H1 (cell line): ENCODE results near the gene NAV2. TPM values are rescaled to one million over a fixed set of nuclear protein-coding genes. Genes with fewer than 3 reads are reported as not detected.
A peak's percentile ranks its signal among the peaks of the same experiment; 100 is the strongest.

ENCODE experiments used
- CTCF ChIA-PET: fragments of 300-600 bp; sonication (Branson Sonifier 250); formaldehyde crosslinking; loops from one replicate; lab custom pipeline; 2021; ENCODE audit not compliant: partially characterized antibody; lab: Charles Lee
- POLR2A ChIA-PET: fragments of 300-600 bp; sonication (Branson Sonifier 250); formaldehyde crosslinking; loops from one replicate; lab custom pipeline; 2021; ENCODE audit warnings: inconsistent platforms; ENCODE audit not compliant: partially characterized antibody; lab: Charles Lee
- DNase-seq, 2 experiments: peaks; one replicate each; pipeline versions ENCODE4 v3.0.0 to v3.0.0-alpha.2; 2010 to 2022; ENCODE audit warnings: low spot score in 2 of 2, low read depth in 1 of 2, mixed read lengths in 1 of 2
- FAIRE-seq: peaks from 2 replicates; lab custom pipeline; 2011; peaks lifted over from hg19 to GRCh38; lab: Jason Lieb, UNC
- H2AFZ ChIP-seq: 2 replicates; pipeline ENCODE4 v1.8.1; 2012; ENCODE audit warnings: low read length, inconsistent platforms
- H2AK5ac ChIP-seq: 2 replicates; pipeline ENCODE4 v1.6.1; 2013; ENCODE audit warnings: low read depth, low read length
- H2BK120ac ChIP-seq: replicated peaks from 2 replicates; pipeline ENCODE3; 2013; ENCODE audit warnings: low read depth, low read length, inconsistent platforms
- H2BK12ac ChIP-seq: 2 replicates; pipeline ENCODE4 v1.6.1; 2013; ENCODE audit warnings: low read depth, low read length
- H2BK15ac ChIP-seq: 2 replicates; pipeline ENCODE4 v1.6.1; 2013; ENCODE audit warnings: low read length
- H2BK20ac ChIP-seq: 2 replicates; pipeline ENCODE4 v1.6.1; 2013; ENCODE audit warnings: low read length
- H2BK5ac ChIP-seq: 2 replicates; pipeline ENCODE4 v1.6.1; 2013; ENCODE audit warnings: low read depth, low read length
- H3K14ac ChIP-seq: 2 replicates; pipeline ENCODE4 v1.6.1; 2013; ENCODE audit warnings: inconsistent platforms; ENCODE audit not compliant: insufficient read length
- H3K18ac ChIP-seq: 2 replicates; pipeline ENCODE4 v1.6.1; 2013; ENCODE audit warnings: low read length; ENCODE audit errors: extremely low read depth
- H3K23ac ChIP-seq: 2 replicates; pipeline ENCODE4 v1.6.1; 2013; ENCODE audit warnings: inconsistent platforms; ENCODE audit not compliant: insufficient read length
- H3K23me2 ChIP-seq: 2 replicates; pipeline ENCODE4 v1.6.1; 2013; ENCODE audit warnings: low read depth, low read length
- H3K27ac ChIP-seq: 2 replicates; pipeline ENCODE4 v1.6.1; 2011; ENCODE audit warnings: low read depth, low read length, inconsistent platforms
- H3K27me3 ChIP-seq, 4 experiments: replicated peaks in 1 of 4; 1 replicate in 1 of 4; 2 replicates in 3 of 4; pipeline versions ENCODE4 v1.6.1 to v1.8.1; 2011 to 2013; ENCODE audit warnings: low read length in 3 of 4, mild to moderate bottlenecking in 3 of 4, inconsistent platforms in 2 of 4, mixed read lengths in 2 of 4, moderate library complexity in 1 of 4; ENCODE audit not compliant: control insufficient read depth in 3 of 4, insufficient read depth in 3 of 4; ENCODE audit errors: extremely low read depth in 1 of 4
- H3K36me3 ChIP-seq, 4 experiments: 2 replicates each; pipeline versions ENCODE4 v1.6.1 to v1.8.1; 2011 to 2013; ENCODE audit warnings: mild to moderate bottlenecking in 4 of 4, low read length in 3 of 4, moderate library complexity in 2 of 4, control low read depth in 1 of 4, inconsistent platforms in 1 of 4; ENCODE audit not compliant: insufficient read depth in 4 of 4, control insufficient read depth in 2 of 4
- H3K4ac ChIP-seq: replicated peaks from 2 replicates; pipeline ENCODE3; 2013; ENCODE audit warnings: low read length, low read depth, mixed read lengths, inconsistent platforms; ENCODE audit not compliant: insufficient read length
- H3K4me1 ChIP-seq, 4 experiments: replicated peaks in 1 of 4; 1 replicate in 1 of 4; 2 replicates in 3 of 4; pipeline versions ENCODE4 v1.6.1 to v1.8.1; 2011 to 2013; ENCODE audit warnings: low read length in 3 of 4, inconsistent platforms in 2 of 4, mixed read lengths in 1 of 4; ENCODE audit not compliant: insufficient read depth in 4 of 4, control insufficient read depth in 3 of 4
- H3K4me2 ChIP-seq, 2 experiments: 2 replicates each; pipeline versions ENCODE4 v1.6.1 to v1.8.1; 2011 to 2013; ENCODE audit warnings: low read depth in 2 of 2, low read length in 2 of 2, control low read depth in 1 of 2, inconsistent platforms in 1 of 2, mild to moderate bottlenecking in 1 of 2; ENCODE audit not compliant: insufficient read depth in 1 of 2
- H3K4me3 ChIP-seq, 4 experiments: fragments of 200-600, 300-600 bp in 1 of 4; sonication (generic), shearing (Covaris generic), sonication (Bioruptor Twin) in 1 of 4; 2 replicates each; pipeline versions ENCODE4 v1.5.1 to v1.8.1; 2011 to 2016; ENCODE audit warnings: low read length in 4 of 4, low read depth in 3 of 4, control low read depth in 2 of 4, inconsistent platforms in 2 of 4, mild to moderate bottlenecking in 2 of 4, mixed read lengths in 1 of 4, moderate library complexity in 1 of 4; ENCODE audit not compliant: insufficient read depth in 2 of 4; ENCODE audit errors: extremely low read depth in 1 of 4
- H3K56ac ChIP-seq: replicated peaks from 2 replicates; pipeline ENCODE3; 2013; ENCODE audit warnings: low read depth, mild to moderate bottlenecking, mixed read lengths, low read length, inconsistent platforms; ENCODE audit not compliant: insufficient read length
- H3K79me1 ChIP-seq: 2 replicates; pipeline ENCODE4 v1.6.1; 2013; ENCODE audit warnings: low read depth, low read length, control low read depth
- H3K79me2 ChIP-seq, 2 experiments: 2 replicates each; pipeline versions ENCODE4 v1.6.1 to v1.8.1; 2012 to 2013; ENCODE audit warnings: low read length in 2 of 2, mild to moderate bottlenecking in 2 of 2, inconsistent platforms in 1 of 2; ENCODE audit not compliant: insufficient read depth in 2 of 2, control insufficient read depth in 1 of 2
- H3K9ac ChIP-seq, 4 experiments: replicated peaks in 1 of 4; 1 replicate in 1 of 4; 2 replicates in 3 of 4; pipeline versions ENCODE4 v1.6.1 to v1.8.1; 2011 to 2013; ENCODE audit warnings: low read depth in 3 of 4, low read length in 3 of 4, control low read depth in 2 of 4, mild to moderate bottlenecking in 2 of 4, moderate library complexity in 2 of 4, inconsistent platforms in 1 of 4; ENCODE audit errors: extremely low read depth in 1 of 4
- H3K9me3 ChIP-seq, 2 experiments: 2 replicates each; pipeline versions ENCODE4 v1.6.1 to v1.8.1; 2012 to 2013; ENCODE audit warnings: mild to moderate bottlenecking in 2 of 2, moderate library complexity in 2 of 2, control low read depth in 1 of 2, inconsistent platforms in 1 of 2, low read depth in 1 of 2, low read length in 1 of 2, mixed read lengths in 1 of 2; ENCODE audit not compliant: insufficient read depth in 2 of 2
- H4K20me1 ChIP-seq, 2 experiments: replicated peaks in 1 of 2; 2 replicates each; pipeline versions ENCODE3 to v1.8.1; 2011 to 2013; ENCODE audit warnings: inconsistent platforms in 2 of 2, low read length in 2 of 2, mild to moderate bottlenecking in 1 of 2; ENCODE audit not compliant: insufficient read depth in 2 of 2, control insufficient read depth in 1 of 2
- H4K5ac ChIP-seq: 2 replicates; pipeline ENCODE4 v1.6.1; 2013; ENCODE audit warnings: low read length, low read depth, mixed read lengths, inconsistent platforms; ENCODE audit not compliant: insufficient read length
- H4K8ac ChIP-seq: 2 replicates; pipeline ENCODE4 v1.8.0; 2013; ENCODE audit warnings: mild to moderate bottlenecking, moderate library complexity, low read length, inconsistent platforms; ENCODE audit not compliant: insufficient read depth; ENCODE audit errors: extremely low read depth
- H4K91ac ChIP-seq: replicated peaks from 2 replicates; pipeline ENCODE3; 2013; ENCODE audit warnings: low read length, mixed read lengths, inconsistent platforms; ENCODE audit not compliant: insufficient read length
- BACH1 ChIP-seq: IDR thresholded peaks from 2 replicates; pipeline ENCODE4 v1.6.1; 2012; ENCODE audit warnings: low read length, improper control_type of control experiment
- BRCA1 ChIP-seq: IDR thresholded peaks from 2 replicates; pipeline ENCODE4 v1.6.1; 2012; ENCODE audit warnings: low read depth, low read length, improper control_type of control experiment
- EGR1 ChIP-seq: IDR thresholded peaks from 2 replicates; pipeline ENCODE4 v1.6.1; 2011; ENCODE audit warnings: low read depth, low read length, borderline replicate concordance
- KDM4A ChIP-seq: IDR thresholded peaks from one replicate; pipeline ENCODE4 v1.7.1; 2012; ENCODE audit warnings: low read depth, mild to moderate bottlenecking, moderate library complexity, low read length, inconsistent platforms; ENCODE audit not compliant: severe bottlenecking
- SAP30 ChIP-seq: fragments of 300-600 bp; sonication (generic); IDR thresholded peaks from 2 replicates; pipeline ENCODE4 v1.7.1; 2012; ENCODE audit warnings: low read length, moderate library complexity, mild to moderate bottlenecking, inconsistent platforms; ENCODE audit not compliant: insufficient read depth, insufficient replicate concordance
- YY1 ChIP-seq: IDR thresholded peaks from 2 replicates; pipeline ENCODE4 v1.6.1; 2011; ENCODE audit warnings: low read depth, mild to moderate bottlenecking, low read length
- WGBS, 2 experiments: shearing (Covaris generic) in 1 of 2; methylation state at CpG; one replicate each; pipeline versions ENCODE4 v1.1.6 to v1.1.7; 2013 to 2015; ENCODE audit warnings: low lambda C conversion rate in 2 of 2, mixed read lengths in 2 of 2, inconsistent platforms in 1 of 2, low coverage in 1 of 2, missing lambda C conversion rate in 1 of 2; ENCODE audit not compliant: insufficient replicate concordance in 2 of 2, insufficient coverage in 1 of 2, insufficient read length in 1 of 2; ENCODE audit errors: extremely low coverage in 1 of 2, missing lambda C conversion rate in 1 of 2; 5-methylcytosine and 5-hydroxymethylcytosine counted together
- polyA plus RNA-seq, 7 experiments: library from polyadenylated mRNA; depleted of rRNA in 3 of 7; stranded (reverse) in 5 of 7; unstranded in 2 of 7; fragments of >200 nt in 5 of 7; fragments of 200-250 nt in 2 of 7; gene quantifications; 1 replicate in 5 of 7; 2 replicates in 1 of 7; 4 replicates in 1 of 7; pipeline versions ENCODE4 v1.2.1 to v1.2.3, GENCODE V29; 2011 to 2013; ENCODE audit warnings: missing spikeins in 2 of 7, mixed read lengths in 2 of 7
- total RNA-seq: library from RNA; stranded (reverse); fragmentation: NEBNext Ultra II Directional; extraction: Animal tissue kit (Norgen Biotek cat#: 25700); gene quantifications from 2 replicates; pipeline ENCODE4 v1.2.1, GENCODE V29; 2021

NAV2 gene
- total and polyA plus RNA-seq, 2 of the 8 experiments (the other 6 are each of a cell fraction or from before 2014, with no cell fraction given): 35.6 to 73.6 TPM

DNA sequence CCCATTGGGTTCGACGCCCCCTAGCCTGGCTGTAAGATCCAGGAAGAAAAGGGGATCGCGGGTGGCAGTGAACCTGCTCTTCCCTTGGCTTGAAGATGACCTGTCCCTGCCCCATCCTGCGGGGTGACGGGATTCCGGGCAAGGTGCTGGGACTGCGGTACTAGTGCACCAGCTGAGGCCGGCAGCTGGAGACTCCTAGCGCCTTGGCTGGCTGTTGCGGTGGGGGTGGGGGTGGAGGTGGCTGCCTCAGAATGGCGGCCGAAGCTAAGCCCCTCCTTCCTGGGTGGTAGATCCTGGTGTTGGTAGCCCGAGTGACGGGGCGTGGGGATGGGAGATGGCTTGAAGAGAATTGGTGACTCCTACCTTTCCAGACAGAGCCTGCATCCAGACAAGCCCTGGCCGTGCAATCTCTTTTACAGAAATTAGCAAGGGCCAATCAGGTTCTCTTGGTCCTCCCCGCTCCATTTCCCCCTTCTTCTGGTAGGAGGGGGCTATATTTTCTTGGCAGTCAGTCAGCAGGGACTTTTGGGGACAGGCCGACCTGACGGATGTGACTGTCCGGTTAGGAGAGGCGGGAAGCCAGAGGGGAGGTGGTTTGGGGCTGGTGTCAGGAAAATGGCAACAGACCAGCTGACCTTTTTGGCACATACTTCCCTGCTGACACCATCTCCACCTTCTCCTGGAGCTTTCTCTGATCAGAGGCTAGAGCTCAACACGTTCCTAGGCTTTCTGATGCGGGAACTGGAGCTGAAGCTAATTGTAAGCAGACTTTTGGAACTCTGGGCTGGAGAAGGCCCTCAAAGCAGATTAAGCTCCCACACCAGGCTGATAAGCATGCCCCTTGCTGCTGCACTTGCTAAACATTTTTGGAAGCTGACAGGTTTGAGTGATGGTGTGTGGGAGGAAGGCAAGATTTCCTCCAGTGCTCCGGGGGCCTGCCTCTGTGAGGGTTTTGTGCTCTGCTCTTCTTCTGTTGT is 2.0 kb downstream of the NAV2 start:
- Histone ChIP-seq H3K9ac (no peak overlapping the region), H2AFZ (peak overlapping the region; percentile 53)

More for the DNA sequence above, 2.0 kb downstream of the NAV2 start:
- Histone ChIP-seq H2AK5ac (no peak overlapping the region), H3K27ac (no peak overlapping the region), H3K23ac (no peak overlapping the region), H4K91ac (no peak overlapping the region), H2BK20ac (no peak overlapping the region), H3K9me3 (no peaks in the 10 kb centered on the region), H3K4me2 (peak overlapping the region; percentile 85 to 96), H4K5ac (no peak overlapping the region), H3K14ac (no peak overlapping the region), H3K4me1 (peaks cover 0 to 13% (median 10%) of the 10 kb centered on the region in 4 experiments; a peak in 6 of 7 replicates), H3K79me1 (no peaks in the 10 kb centered on the region), H4K8ac (peak overlapping the region; percentile 6; the same call in 1 of the 2 replicates), H3K4ac (no peak overlapping the region), H4K20me1 (no peaks in the 10 kb centered on the region), H2BK120ac (no peak overlapping the region), H3K4me3 (peak overlapping the region; percentile 48 to 65 (median 54)), H3K23me2 (peaks cover 16% of the 10 kb centered on the region), H3K18ac (peak overlapping the region; percentile 63; the same call in 1 of the 2 replicates), H3K36me3 (no peaks in the 10 kb centered on the region), H3K79me2 (no peaks in the 10 kb centered on the region), H3K27me3 (peaks cover 8 to 33% (median 29%) of the 10 kb centered on the region in 4 experiments), H2BK5ac (no peak overlapping the region), H2BK12ac (peak overlapping the region; percentile 65; the same call in 1 of the 2 replicates), H3K56ac (no peak overlapping the region), H2BK15ac (no peak overlapping the region; the same call in 1 of the 2 replicates)
- 32% methylated on average over 24 of the region's 25 CpGs; no CpG with 5 or more reads in 1 of the 2 experiments for WGBS, 2 experiments
- TF ChIP-seq SAP30 (peak; percentile 59), EGR1 (no peak), BACH1 (no peak), YY1 (peak; percentile 77), BRCA1 (no peak), KDM4A (peak; percentile 7)
- DNase-seq (peak in 1 of 2 experiments; percentile 68), FAIRE-seq (no peak)
- POLR2A ChIA-PET: interaction anchor here (1.0 to 1.8 kb wide), 4 partner anchors 16 to 65 kb away, joined by 3 to 4 read pairs (median 4); no protein-coding TSS in a partner anchor
- CTCF ChIA-PET: interaction anchor here (0.7 to 4.4 kb wide), 13 partner anchors 9 to 162 kb away, joined by 3 to 27 read pairs (median 4); no protein-coding TSS in a partner anchor
